SK-N-SH treated with all-trans-retinoic acid at 6 μM for 48 hours (cell line): Measurements from ENCODE around the gene CRB3.

Experiments
- ATAC-seq: fragments of 200-7000 bp; cut with Tn5 transposase; 3 replicates; pipeline ENCODE4 v1.9.1; 2020; ENCODE audit warnings: mild to moderate bottlenecking, moderate library complexity
- ARNTL ChIP-seq: fragments of 450-650 bp; formaldehyde crosslinking; IDR thresholded peaks from 2 replicates; pipeline ENCODE4 v1.5.0; 2020; ENCODE audit warnings: low read depth, mild to moderate bottlenecking, moderate library complexity, borderline replicate concordance
- BACH2 ChIP-seq: fragments of 250-450 bp; sonication (Bioruptor Pico); IDR thresholded peaks from 2 replicates; pipeline ENCODE4 v1.9.0; 2021; ENCODE audit warnings: mild to moderate bottlenecking, borderline replicate concordance
- CSDC2 ChIP-seq: fragments of 250-450 bp; sonication (Bioruptor Pico); IDR thresholded peaks from 2 replicates; pipeline ENCODE4 v1.5.0; 2020; ENCODE audit warnings: mild to moderate bottlenecking, moderate library complexity
- ESRRG ChIP-seq: fragments of 250-450 bp; sonication (Bioruptor Pico); IDR thresholded peaks from 2 replicates; pipeline ENCODE4 v1.6.1; 2021; ENCODE audit warnings: mild to moderate bottlenecking
- GLIS3 ChIP-seq: fragments of 250-450 bp; sonication (Bioruptor Pico); IDR thresholded peaks from 2 replicates; pipeline ENCODE4 v1.5.0; 2020; ENCODE audit warnings: mild to moderate bottlenecking, moderate library complexity
- ISL1 ChIP-seq: fragments of 250-450 bp; sonication (Bioruptor Pico); IDR thresholded peaks from 2 replicates; pipeline ENCODE4 v2.1.2; 2022; ENCODE audit warnings: mild to moderate bottlenecking, moderate library complexity
- OSR1 ChIP-seq: fragments of 250-450 bp; sonication (Bioruptor Pico); IDR thresholded peaks from 2 replicates; pipeline ENCODE4 v1.8.0; 2022; ENCODE audit warnings: moderate library complexity, mild to moderate bottlenecking, inconsistent platforms
- PPARA ChIP-seq: fragments of 250-450 bp; sonication (Bioruptor Pico); IDR thresholded peaks from 2 replicates; pipeline ENCODE4 v1.5.0; 2020; ENCODE audit warnings: mild to moderate bottlenecking, borderline replicate concordance
- RARB ChIP-seq: fragments of 250-450 bp; sonication (Bioruptor Pico); IDR thresholded peaks from 2 replicates; pipeline ENCODE4 v1.8.0; 2021; ENCODE audit warnings: mild to moderate bottlenecking, moderate library complexity
- SNAI2 ChIP-seq: fragments of 250-450 bp; sonication (Bioruptor Pico); IDR thresholded peaks from 2 replicates; pipeline ENCODE4 v1.5.0; 2020; ENCODE audit warnings: mild to moderate bottlenecking, moderate library complexity
- TCF4 ChIP-seq: fragments of 250-450 bp; sonication (Bioruptor Pico); IDR thresholded peaks from 2 replicates; pipeline ENCODE4 v1.8.0; 2021; ENCODE audit warnings: mild to moderate bottlenecking, moderate library complexity, borderline replicate concordance
- TOX ChIP-seq: fragments of 250-450 bp; sonication (Bioruptor Pico); IDR thresholded peaks from 2 replicates; pipeline ENCODE4 v1.8.0; 2021; ENCODE audit warnings: mild to moderate bottlenecking, moderate library complexity, borderline replicate concordance
- ZC3H10 ChIP-seq: fragments of 250-450 bp; sonication (Bioruptor Pico); IDR thresholded peaks from 2 replicates; pipeline ENCODE4 v1.5.1; 2021; ENCODE audit warnings: mild to moderate bottlenecking, moderate library complexity
- ZFP3 ChIP-seq: fragments of 250-450 bp; sonication (Bioruptor Pico); IDR thresholded peaks from 2 replicates; pipeline ENCODE4 v1.5.0; 2020; ENCODE audit warnings: mild to moderate bottlenecking, moderate library complexity
- ZNF565 ChIP-seq: fragments of 450-650 bp; formaldehyde crosslinking; conservative IDR thresholded peaks from 2 replicates; pipeline ENCODE4 v1.5.0; 2020; ENCODE audit warnings: low read depth, mild to moderate bottlenecking, moderate library complexity
- ZNF70 ChIP-seq: fragments of 450-650 bp; formaldehyde crosslinking; IDR thresholded peaks from 2 replicates; pipeline ENCODE4 v1.5.0; 2020; ENCODE audit warnings: mild to moderate bottlenecking, moderate library complexity
- ZNF8 ChIP-seq: fragments of 450-650 bp; formaldehyde crosslinking; IDR thresholded peaks from 2 replicates; pipeline ENCODE4 v1.5.0; 2020; ENCODE audit warnings: mild to moderate bottlenecking, moderate library complexity
- TF ChIP-seq, protein P1 (sequence below): fragments of 250-450 bp; sonication (Bioruptor Pico); IDR thresholded peaks from 2 replicates; pipeline ENCODE4 v1.8.0; 2020; ENCODE audit warnings: mild to moderate bottlenecking, moderate library complexity, borderline replicate concordance
- TF ChIP-seq, protein P2 (sequence below): fragments of 250-450 bp; sonication (Bioruptor Pico); IDR thresholded peaks from 2 replicates; pipeline ENCODE4 v1.5.1; 2021; ENCODE audit warnings: mild to moderate bottlenecking, moderate library complexity
- TF ChIP-seq, protein P3 (sequence below): fragments of 250-450 bp; sonication (Bioruptor Pico); IDR thresholded peaks from 2 replicates; pipeline ENCODE4 v1.5.0; 2020; ENCODE audit warnings: mild to moderate bottlenecking, moderate library complexity
- TF ChIP-seq, protein P4 (sequence below): fragments of 250-450 bp; sonication (Bioruptor Pico); IDR thresholded peaks from 2 replicates; pipeline ENCODE4 v1.5.1; 2020; ENCODE audit warnings: low read depth, mild to moderate bottlenecking, moderate library complexity

The CRB3 gene

DNA sequence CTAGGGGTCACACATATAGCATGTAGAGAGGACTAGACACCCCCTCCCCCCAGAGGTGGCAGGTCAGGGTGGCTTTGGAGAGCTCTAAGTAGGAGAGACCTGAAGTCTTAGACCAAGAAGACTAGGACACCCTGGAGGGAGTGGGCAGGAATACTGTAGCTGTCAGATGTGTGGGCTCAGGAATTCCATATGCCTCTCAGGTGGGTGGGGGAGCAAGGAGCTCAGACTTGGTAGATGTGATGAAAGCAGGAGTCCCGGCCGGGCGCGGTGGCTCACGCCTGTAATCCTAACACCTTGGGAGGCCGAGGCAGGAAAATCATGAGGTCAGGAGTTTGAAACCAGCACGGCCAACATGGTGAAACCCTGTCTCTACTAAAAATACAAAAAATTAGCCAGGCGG lies 1.6 kb downstream of the CRB3 start:
- no peak for TF ChIP-seq CSDC2 (CRISPR knock-in tag)
- no peak for TF ChIP-seq BACH2 (CRISPR knock-in tag)
- TF ChIP-seq, protein P1, sequence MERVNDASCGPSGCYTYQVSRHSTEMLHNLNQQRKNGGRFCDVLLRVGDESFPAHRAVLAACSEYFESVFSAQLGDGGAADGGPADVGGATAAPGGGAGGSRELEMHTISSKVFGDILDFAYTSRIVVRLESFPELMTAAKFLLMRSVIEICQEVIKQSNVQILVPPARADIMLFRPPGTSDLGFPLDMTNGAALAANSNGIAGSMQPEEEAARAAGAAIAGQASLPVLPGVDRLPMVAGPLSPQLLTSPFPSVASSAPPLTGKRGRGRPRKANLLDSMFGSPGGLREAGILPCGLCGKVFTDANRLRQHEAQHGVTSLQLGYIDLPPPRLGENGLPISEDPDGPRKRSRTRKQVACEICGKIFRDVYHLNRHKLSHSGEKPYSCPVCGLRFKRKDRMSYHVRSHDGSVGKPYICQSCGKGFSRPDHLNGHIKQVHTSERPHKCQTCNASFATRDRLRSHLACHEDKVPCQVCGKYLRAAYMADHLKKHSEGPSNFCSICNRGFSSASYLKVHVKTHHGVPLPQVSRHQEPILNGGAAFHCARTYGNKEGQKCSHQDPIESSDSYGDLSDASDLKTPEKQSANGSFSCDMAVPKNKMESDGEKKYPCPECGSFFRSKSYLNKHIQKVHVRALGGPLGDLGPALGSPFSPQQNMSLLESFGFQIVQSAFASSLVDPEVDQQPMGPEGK = no peak
- TF ChIP-seq, protein P2, sequence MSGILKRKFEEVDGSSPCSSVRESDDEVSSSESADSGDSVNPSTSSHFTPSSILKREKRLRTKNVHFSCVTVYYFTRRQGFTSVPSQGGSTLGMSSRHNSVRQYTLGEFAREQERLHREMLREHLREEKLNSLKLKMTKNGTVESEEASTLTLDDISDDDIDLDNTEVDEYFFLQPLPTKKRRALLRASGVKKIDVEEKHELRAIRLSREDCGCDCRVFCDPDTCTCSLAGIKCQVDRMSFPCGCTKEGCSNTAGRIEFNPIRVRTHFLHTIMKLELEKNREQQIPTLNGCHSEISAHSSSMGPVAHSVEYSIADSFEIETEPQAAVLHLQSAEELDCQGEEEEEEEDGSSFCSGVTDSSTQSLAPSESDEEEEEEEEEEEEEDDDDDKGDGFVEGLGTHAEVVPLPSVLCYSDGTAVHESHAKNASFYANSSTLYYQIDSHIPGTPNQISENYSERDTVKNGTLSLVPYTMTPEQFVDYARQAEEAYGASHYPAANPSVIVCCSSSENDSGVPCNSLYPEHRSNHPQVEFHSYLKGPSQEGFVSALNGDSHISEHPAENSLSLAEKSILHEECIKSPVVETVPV (CRISPR knock-in tag) = no peak
- no peak for TF ChIP-seq ARNTL (CRISPR knock-in tag)
- TF ChIP-seq ZFP3 (CRISPR knock-in tag) = no peak
- no peak for ATAC-seq

DNA sequence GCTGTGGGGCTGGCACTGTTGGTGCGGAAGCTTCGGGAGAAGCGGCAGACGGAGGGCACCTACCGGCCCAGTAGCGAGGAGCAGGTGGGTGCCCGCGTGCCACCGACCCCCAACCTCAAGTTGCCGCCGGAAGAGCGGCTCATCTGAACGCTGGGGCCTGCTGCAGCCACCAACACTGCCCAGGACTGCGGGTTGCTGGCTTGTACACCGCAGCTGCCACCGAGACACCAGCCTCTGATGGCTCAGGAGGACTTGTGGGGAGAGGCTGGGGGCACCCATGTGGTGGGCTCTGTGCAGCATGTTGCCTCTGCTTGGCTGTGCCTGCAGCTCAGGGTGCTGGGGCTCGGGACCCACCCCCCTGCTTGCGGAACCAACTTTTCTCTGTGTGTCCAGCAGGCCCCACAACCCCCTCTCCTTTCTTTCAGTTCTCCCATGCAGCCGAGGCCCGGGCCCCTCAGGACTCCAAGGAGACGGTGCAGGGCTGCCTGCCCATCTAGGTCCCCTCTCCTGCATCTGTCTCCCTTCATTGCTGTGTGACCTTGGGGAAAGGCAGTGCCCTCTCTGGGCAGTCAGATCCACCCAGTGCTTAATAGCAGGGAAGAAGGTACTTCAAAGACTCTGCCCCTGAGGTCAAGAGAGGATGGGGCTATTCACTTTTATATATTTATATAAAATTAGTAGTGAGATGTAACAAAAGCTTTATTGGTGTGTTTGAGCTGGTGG lies 2.6 kb downstream of the CRB3 start:
- no peak for ATAC-seq
- TF ChIP-seq ZC3H10 (CRISPR knock-in tag) = no peak
- TF ChIP-seq, all 23 proteins: peak for 0

DNA sequence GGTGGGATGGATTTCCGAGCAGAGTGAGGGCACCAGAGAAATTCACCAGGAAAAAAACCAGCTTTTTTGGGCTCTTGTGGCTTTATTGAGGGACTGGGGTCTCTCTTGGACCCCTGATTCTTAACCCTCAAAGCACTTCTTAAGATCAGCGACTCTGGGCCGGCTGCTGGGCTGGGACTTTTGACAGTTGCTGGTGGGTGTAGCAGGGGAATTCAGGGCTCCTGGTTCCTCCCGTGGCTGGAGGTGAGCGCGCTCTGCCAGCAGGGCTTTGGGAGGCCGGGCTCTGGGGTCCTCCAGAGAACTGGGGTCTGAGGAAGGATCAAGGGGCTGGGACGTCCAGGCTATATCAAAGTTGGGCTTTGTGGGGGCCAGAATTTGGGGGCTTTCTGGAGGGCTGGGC lies 3.3 kb downstream of the CRB3 start:
- TF ChIP-seq TCF4 (CRISPR knock-in tag) = no peak
- TF ChIP-seq ZNF70 (CRISPR knock-in tag) = no peak
- TF ChIP-seq, protein P3, sequence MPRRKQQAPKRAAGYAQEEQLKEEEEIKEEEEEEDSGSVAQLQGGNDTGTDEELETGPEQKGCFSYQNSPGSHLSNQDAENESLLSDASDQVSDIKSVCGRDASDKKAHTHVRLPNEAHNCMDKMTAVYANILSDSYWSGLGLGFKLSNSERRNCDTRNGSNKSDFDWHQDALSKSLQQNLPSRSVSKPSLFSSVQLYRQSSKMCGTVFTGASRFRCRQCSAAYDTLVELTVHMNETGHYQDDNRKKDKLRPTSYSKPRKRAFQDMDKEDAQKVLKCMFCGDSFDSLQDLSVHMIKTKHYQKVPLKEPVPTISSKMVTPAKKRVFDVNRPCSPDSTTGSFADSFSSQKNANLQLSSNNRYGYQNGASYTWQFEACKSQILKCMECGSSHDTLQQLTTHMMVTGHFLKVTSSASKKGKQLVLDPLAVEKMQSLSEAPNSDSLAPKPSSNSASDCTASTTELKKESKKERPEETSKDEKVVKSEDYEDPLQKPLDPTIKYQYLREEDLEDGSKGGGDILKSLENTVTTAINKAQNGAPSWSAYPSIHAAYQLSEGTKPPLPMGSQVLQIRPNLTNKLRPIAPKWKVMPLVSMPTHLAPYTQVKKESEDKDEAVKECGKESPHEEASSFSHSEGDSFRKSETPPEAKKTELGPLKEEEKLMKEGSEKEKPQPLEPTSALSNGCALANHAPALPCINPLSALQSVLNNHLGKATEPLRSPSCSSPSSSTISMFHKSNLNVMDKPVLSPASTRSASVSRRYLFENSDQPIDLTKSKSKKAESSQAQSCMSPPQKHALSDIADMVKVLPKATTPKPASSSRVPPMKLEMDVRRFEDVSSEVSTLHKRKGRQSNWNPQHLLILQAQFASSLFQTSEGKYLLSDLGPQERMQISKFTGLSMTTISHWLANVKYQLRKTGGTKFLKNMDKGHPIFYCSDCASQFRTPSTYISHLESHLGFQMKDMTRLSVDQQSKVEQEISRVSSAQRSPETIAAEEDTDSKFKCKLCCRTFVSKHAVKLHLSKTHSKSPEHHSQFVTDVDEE (CRISPR knock-in tag) = no peak
- TF ChIP-seq, protein P1 = no peak
- TF ChIP-seq, all 23 proteins: peak for 0
- no peak for ATAC-seq

DNA sequence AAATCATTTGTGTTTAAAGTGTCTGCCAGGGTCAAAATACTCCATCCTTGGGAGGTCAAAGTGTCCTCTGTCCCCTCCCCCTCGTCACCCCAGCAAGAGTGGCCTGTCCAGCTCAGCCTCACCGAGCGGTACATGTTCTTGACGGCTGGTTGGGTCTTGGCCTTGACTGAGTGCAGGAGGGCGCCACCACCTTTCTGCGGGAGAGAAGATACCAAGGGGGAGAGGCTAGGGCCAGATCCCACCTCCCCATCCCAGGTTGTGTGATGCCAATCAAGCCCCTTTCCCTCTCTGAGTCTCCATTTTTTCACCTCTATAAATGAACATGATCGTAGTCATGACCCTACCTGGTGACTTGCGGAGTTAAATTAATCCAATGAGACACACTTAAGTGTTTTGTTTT lies 6.1 kb downstream of the CRB3 start:
- ATAC-seq = no peak
- no peak for TF ChIP-seq PPARA (CRISPR knock-in tag)
- TF ChIP-seq, protein P4, sequence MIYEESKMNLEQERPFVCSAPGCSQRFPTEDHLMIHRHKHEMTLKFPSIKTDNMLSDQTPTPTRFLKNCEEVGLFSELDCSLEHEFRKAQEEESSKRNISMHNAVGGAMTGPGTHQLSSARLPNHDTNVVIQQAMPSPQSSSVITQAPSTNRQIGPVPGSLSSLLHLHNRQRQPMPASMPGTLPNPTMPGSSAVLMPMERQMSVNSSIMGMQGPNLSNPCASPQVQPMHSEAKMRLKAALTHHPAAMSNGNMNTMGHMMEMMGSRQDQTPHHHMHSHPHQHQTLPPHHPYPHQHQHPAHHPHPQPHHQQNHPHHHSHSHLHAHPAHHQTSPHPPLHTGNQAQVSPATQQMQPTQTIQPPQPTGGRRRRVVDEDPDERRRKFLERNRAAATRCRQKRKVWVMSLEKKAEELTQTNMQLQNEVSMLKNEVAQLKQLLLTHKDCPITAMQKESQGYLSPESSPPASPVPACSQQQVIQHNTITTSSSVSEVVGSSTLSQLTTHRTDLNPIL (CRISPR knock-in tag) = no peak
- no peak for TF ChIP-seq ARNTL (CRISPR knock-in tag)
- no peak for TF ChIP-seq SNAI2 (CRISPR knock-in tag)
- no peak for TF ChIP-seq ZNF70 (CRISPR knock-in tag)
- TF ChIP-seq OSR1 = no peak
- TF ChIP-seq, protein P1 = no peak
- TF ChIP-seq ISL1 = no peak
- TF ChIP-seq TOX (CRISPR knock-in tag) = no peak
- TF ChIP-seq ZNF8 (CRISPR knock-in tag) = no peak
- TF ChIP-seq GLIS3 (CRISPR knock-in tag) = no peak
- TF ChIP-seq RARB (CRISPR knock-in tag) = no peak
- TF ChIP-seq ZNF565 = no peak
- TF ChIP-seq ESRRG (CRISPR knock-in tag) = no peak
- no peak for TF ChIP-seq TCF4 (CRISPR knock-in tag)
- no peak for TF ChIP-seq BACH2 (CRISPR knock-in tag)
